ENCODE results near the gene MAST3. TPM values are rescaled to one million over a fixed set of nuclear protein-coding genes. Genes with fewer than 3 reads are reported as not detected.

MAST3 gene
- total RNA-seq, 1 experiment from 2014 or later: 0.95 TPM

- Histone ChIP-seq H3K27me3 (no peaks in the 10 kb centered on the region), H3K4me3 (no peak overlapping the region), H3K9me3 (no peaks in the 10 kb centered on the region), H3K36me3 (peaks cover 6% of the 10 kb centered on the region; the same call in 1 of the 2 replicates)
- DNase-seq: no peak
Measured at GRCh38 chr19:18119717-18120105, 22.1 kb downstream of the MAST3 start.

- no peak for DNase-seq
- no peaks in the 10 kb centered on the region for H3K27me3 ChIP-seq
- H3K36me3 ChIP-seq: peaks cover 6% of the 10 kb centered on the region; the same call in 1 of the 2 replicates
- H3K4me3 ChIP-seq: no peak overlapping the region
- no peaks in the 10 kb centered on the region for H3K9me3 ChIP-seq
Measured at GRCh38 chr19:18120127-18120526, 22.5 kb downstream of the MAST3 start.

GRCh38 chr19:18121166-18121565, 23.6 kb downstream of the MAST3 start:
- Histone ChIP-seq H3K36me3 (peaks cover 6% of the 10 kb centered on the region; the same call in 1 of the 2 replicates), H3K4me3 (no peak overlapping the region), H3K27me3 (no peaks in the 10 kb centered on the region), H3K9me3 (no peaks in the 10 kb centered on the region)
- DNase-seq: no peak

GRCh38 chr19:18122424-18122823, 24.8 kb downstream of the MAST3 start:
- H3K27me3 ChIP-seq: no peaks in the 10 kb centered on the region
- DNase-seq: no peak

GRCh38 chr19:18122860-18123795, 25.6 kb downstream of the MAST3 start:
- H3K9me3 ChIP-seq: no peaks in the 10 kb centered on the region
- no peaks in the 10 kb centered on the region for H3K27me3 ChIP-seq
- no peak for DNase-seq
- no peak overlapping the region for H3K4me3 ChIP-seq
- H3K36me3 ChIP-seq: peaks cover 6% of the 10 kb centered on the region; the same call in 1 of the 2 replicates

More at GRCh38 chr19:18122424-18122823, 24.8 kb downstream of the MAST3 start:
- Histone ChIP-seq H3K4me3 (no peak overlapping the region), H3K36me3 (peaks cover 6% of the 10 kb centered on the region; the same call in 1 of the 2 replicates), H3K9me3 (no peaks in the 10 kb centered on the region)

- Histone ChIP-seq H3K27me3 (no peaks in the 10 kb centered on the region), H3K36me3 (peaks cover 6% of the 10 kb centered on the region; the same call in 1 of the 2 replicates), H3K9me3 (no peaks in the 10 kb centered on the region), H3K4me3 (no peak overlapping the region)
- DNase-seq: no peak
Measured at GRCh38 chr19:18123819-18124218, 26.2 kb downstream of the MAST3 start.

GRCh38 chr19:18126097-18126496, 28.5 kb downstream of the MAST3 start:
- Histone ChIP-seq H3K4me3 (no peak overlapping the region), H3K36me3 (peaks cover 6% of the 10 kb centered on the region; the same call in 1 of the 2 replicates), H3K9me3 (no peaks in the 10 kb centered on the region), H3K27me3 (no peaks in the 10 kb centered on the region)
- no peak for DNase-seq

- DNase-seq: no peak
- H3K36me3 ChIP-seq: peaks cover 4% of the 10 kb centered on the region
- no peak overlapping the region for H3K4me3 ChIP-seq
- H3K27me3 ChIP-seq: no peaks in the 10 kb centered on the region
- H3K9me3 ChIP-seq: no peaks in the 10 kb centered on the region
Measured at GRCh38 chr19:18128044-18128443, 30.5 kb downstream of the MAST3 start.

- Histone ChIP-seq H3K36me3 (peaks cover 4% of the 10 kb centered on the region), H3K9me3 (no peaks in the 10 kb centered on the region), H3K27me3 (no peaks in the 10 kb centered on the region), H3K4me3 (no peak overlapping the region)
- no peak for DNase-seq
Measured at GRCh38 chr19:18128805-18129204, 31.2 kb downstream of the MAST3 start.

GRCh38 chr19:18130523-18131242, 33.1 kb downstream of the MAST3 start:
- Histone ChIP-seq H3K27me3 (no peaks in the 10 kb centered on the region), H3K36me3 (no peaks in the 10 kb centered on the region; the same call in none of the 2 replicates), H3K9me3 (no peaks in the 10 kb centered on the region), H3K4me3 (no peak overlapping the region)
- no peak for DNase-seq

GRCh38 chr19:18131841-18132596, 34.4 kb downstream of the MAST3 start:
- H3K9me3 ChIP-seq: no peaks in the 10 kb centered on the region

GRCh38 chr19:18135712-18136584, 38.4 kb downstream of the MAST3 start:
- Histone ChIP-seq H3K4me3 (no peak overlapping the region), H3K36me3 (peaks cover 5% of the 10 kb centered on the region), H3K9me3 (no peaks in the 10 kb centered on the region), H3K27me3 (no peaks in the 10 kb centered on the region)
- DNase-seq: no peak

More at GRCh38 chr19:18131841-18132596, 34.4 kb downstream of the MAST3 start:
- DNase-seq: no peak
- Histone ChIP-seq H3K27me3 (no peaks in the 10 kb centered on the region), H3K4me3 (no peak overlapping the region), H3K36me3 (no peaks in the 10 kb centered on the region; the same call in none of the 2 replicates)

GRCh38 chr19:18137242-18137641, 39.7 kb downstream of the MAST3 start:
- H3K27me3 ChIP-seq: no peaks in the 10 kb centered on the region
- DNase-seq: no peak
- no peak overlapping the region for H3K4me3 ChIP-seq
- no peaks in the 10 kb centered on the region for H3K9me3 ChIP-seq
- H3K36me3 ChIP-seq: peaks cover 9% of the 10 kb centered on the region

- Histone ChIP-seq H3K36me3 (peaks cover 9% of the 10 kb centered on the region), H3K4me3 (no peak overlapping the region), H3K9me3 (no peaks in the 10 kb centered on the region), H3K27me3 (no peaks in the 10 kb centered on the region)
- no peak for DNase-seq
Measured at GRCh38 chr19:18137657-18138339, 40.2 kb downstream of the MAST3 start.

GRCh38 chr19:18140473-18140872, 42.9 kb downstream of the MAST3 start:
- Histone ChIP-seq H3K4me3 (no peak overlapping the region), H3K9me3 (no peaks in the 10 kb centered on the region), H3K27me3 (no peaks in the 10 kb centered on the region), H3K36me3 (peaks cover 21% of the 10 kb centered on the region)
- DNase-seq: no peak

All from MG63 (cell line).